ENCODE data around the gene DENND1A. TPM values are rescaled to one million over a fixed set of nuclear protein-coding genes. Genes with fewer than 3 reads are reported as not detected.

DENND1A gene
- total and polyA plus RNA-seq, 11 donors, result 9.8 to 24.0 (median 14.7) TPM

GRCh38 chr9:123371228-123371584 is 558.7 kb downstream of the DENND1A start:
- no peak for DNase-seq
- TF ChIP-seq POLR2A (IDR thresholded peaks at IDR 0.05), result no peak
- TF ChIP-seq CTCF (IDR thresholded peaks at IDR 0.05), result no peak
- intact Hi-C loops (cut with DNase I), result no loop called here
- Histone ChIP-seq H3K27me3 (peaks cover 17 to 68% (median 33%) of the 10 kb centered on the region in 9 donors), H3K9me3 (no peaks in the 10 kb centered on the region), H3K4me1 (peaks cover 0 to 30% (median 5%) of the 10 kb centered on the region in 12 donors), H3K4me3 (no peak overlapping the region), H3K36me3 (no peaks in the 10 kb centered on the region), H3K27ac (no peak overlapping the region)
- no peak for ATAC-seq
- 68 to 85% (median 73%) methylated on average over 8 to 18 of the region's 18 CpGs for WGBS, 4 donors

GRCh38 chr9:123370526-123371227 is 559.2 kb downstream of the DENND1A start:
- Histone ChIP-seq H3K36me3 (no peaks in the 10 kb centered on the region), H3K27me3 (peaks cover 17 to 73% (median 33%) of the 10 kb centered on the region in 9 donors), H3K4me1 (peaks cover 0 to 25% (median 2%) of the 10 kb centered on the region in 12 donors), H3K9me3 (no peaks in the 10 kb centered on the region), H3K27ac (no peak overlapping the region), H3K4me3 (no peak overlapping the region)
- 80 to 90% (median 85%) methylated on average over 24 to 29 of the region's 29 CpGs for WGBS, 4 donors
- intact Hi-C loops (cut with DNase I), result no loop called here
- ATAC-seq, result no peak
- TF ChIP-seq CTCF (IDR thresholded peaks at IDR 0.05) (no peak), POLR2A (IDR thresholded peaks at IDR 0.05) (no peak)
- DNase-seq, result no peak

DNA sequence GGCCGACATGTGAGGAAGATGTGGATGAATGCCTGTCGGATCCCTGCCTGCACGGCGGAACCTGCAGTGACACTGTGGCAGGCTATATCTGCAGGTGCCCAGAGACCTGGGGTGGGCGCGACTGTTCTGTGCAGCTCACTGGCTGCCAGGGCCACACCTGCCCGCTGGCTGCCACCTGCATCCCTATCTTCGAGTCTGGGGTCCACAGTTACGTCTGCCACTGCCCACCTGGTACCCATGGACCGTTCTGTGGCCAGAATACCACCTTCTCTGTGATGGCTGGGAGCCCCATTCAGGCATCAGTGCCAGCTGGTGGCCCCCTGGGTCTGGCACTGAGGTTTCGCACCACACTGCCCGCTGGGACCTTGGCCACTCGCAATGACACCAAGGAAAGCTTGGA is 559.8 kb downstream of the DENND1A start:
- TF ChIP-seq CTCF (IDR thresholded peaks at IDR 0.05), result no peak
- TF ChIP-seq POLR2A (IDR thresholded peaks at IDR 0.05), result no peak
- H3K9me3 ChIP-seq, result no peaks in the 10 kb centered on the region
- DNase-seq (no peak), ATAC-seq (no peak)
- WGBS, 4 donors, result 91 to 99% (median 95%) methylated on average over 12 to 13 of the region's 13 CpGs
- peaks cover 0 to 21% (median 0%) of the 10 kb centered on the region in 12 donors for H3K4me1 ChIP-seq
- H3K27me3 ChIP-seq, result peaks cover 17 to 70% (median 33%) of the 10 kb centered on the region in 9 donors
- intact Hi-C loops (cut with DNase I), result no loop called here
- H3K4me3 ChIP-seq, result no peak overlapping the region
- H3K27ac ChIP-seq, result no peak overlapping the region
- H3K36me3 ChIP-seq, result no peaks in the 10 kb centered on the region

DNA sequence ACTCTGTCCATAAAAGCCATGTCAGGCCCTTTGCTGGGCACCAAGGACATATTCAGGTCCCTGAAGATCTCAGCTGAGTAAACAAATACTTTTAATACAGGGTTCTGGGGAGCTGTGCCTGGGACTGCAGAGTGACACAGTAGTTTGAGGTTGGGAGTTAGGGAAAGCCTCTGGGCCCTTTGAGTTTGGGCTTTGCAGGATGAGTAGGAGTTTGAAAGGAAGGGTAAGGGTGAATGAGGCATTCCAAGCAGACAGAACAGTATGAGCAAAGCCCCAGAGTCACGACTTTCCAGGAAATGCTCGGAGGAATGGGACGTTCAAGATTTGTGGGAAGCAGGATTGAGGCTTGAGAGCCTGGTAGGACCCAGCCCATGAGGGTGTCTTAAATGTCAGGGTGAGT is 560.6 kb downstream of the DENND1A start:
- Histone ChIP-seq H3K36me3 (no peaks in the 10 kb centered on the region), H3K27me3 (peaks cover 12 to 62% (median 32%) of the 10 kb centered on the region in 9 donors), H3K9me3 (no peaks in the 10 kb centered on the region), H3K4me1 (peaks cover 0 to 21% (median 0%) of the 10 kb centered on the region in 12 donors), H3K4me3 (no peak overlapping the region), H3K27ac (no peak overlapping the region)
- DNase-seq (no peak), ATAC-seq (no peak)
- intact Hi-C loops (cut with DNase I), result no loop called here
- no peak for TF ChIP-seq POLR2A (IDR thresholded peaks at IDR 0.05)
- no peak for TF ChIP-seq CTCF (IDR thresholded peaks at IDR 0.05)
- WGBS, 4 donors, result 62 to 74% (median 72%) methylated on average over 3 of the region's 3 CpGs

All from heart left ventricle (tissue), 16 donors.